H7 (cell line): ENCODE results near the gene SYT6. TPM values are rescaled to one million over a fixed set of nuclear protein-coding genes. Genes with fewer than 3 reads are reported as not detected.

Source experiments
- DNase-seq: peaks from one replicate; pipeline ENCODE4 v3.0.0; 2012
- H3K27me3 ChIP-seq: 2 replicates; pipeline ENCODE4 v1.6.0; 2011; ENCODE audit warnings: mild to moderate bottlenecking, low read length; ENCODE audit not compliant: control insufficient read depth, insufficient read depth
- H3K36me3 ChIP-seq: replicated peaks from 2 replicates; pipeline ENCODE4 v1.5.1; 2011; ENCODE audit warnings: low read length; ENCODE audit not compliant: control insufficient read depth, insufficient read depth
- H3K4me3 ChIP-seq: 2 replicates; pipeline ENCODE4 v1.5.1; 2011; ENCODE audit warnings: low read depth, mild to moderate bottlenecking, control low read depth, low read length, moderate library complexity; ENCODE audit not compliant: insufficient read depth
- total RNA-seq: library from RNA; depleted of rRNA; stranded (reverse); fragments of >200 nt; shearing (Covaris generic); gene quantifications from 2 replicates; pipeline ENCODE4 v1.2.3, GENCODE V29; 2014; rRNA removed

SYT6 gene, protein sequence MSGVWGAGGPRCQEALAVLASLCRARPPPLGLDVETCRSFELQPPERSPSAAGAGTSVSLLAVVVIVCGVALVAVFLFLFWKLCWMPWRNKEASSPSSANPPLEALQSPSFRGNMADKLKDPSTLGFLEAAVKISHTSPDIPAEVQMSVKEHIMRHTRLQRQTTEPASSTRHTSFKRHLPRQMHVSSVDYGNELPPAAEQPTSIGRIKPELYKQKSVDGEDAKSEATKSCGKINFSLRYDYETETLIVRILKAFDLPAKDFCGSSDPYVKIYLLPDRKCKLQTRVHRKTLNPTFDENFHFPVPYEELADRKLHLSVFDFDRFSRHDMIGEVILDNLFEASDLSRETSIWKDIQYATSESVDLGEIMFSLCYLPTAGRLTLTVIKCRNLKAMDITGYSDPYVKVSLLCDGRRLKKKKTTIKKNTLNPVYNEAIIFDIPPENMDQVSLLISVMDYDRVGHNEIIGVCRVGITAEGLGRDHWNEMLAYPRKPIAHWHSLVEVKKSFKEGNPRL
- total RNA-seq, result 41.6 and 69.8 TPM in 2 replicates

DNA sequence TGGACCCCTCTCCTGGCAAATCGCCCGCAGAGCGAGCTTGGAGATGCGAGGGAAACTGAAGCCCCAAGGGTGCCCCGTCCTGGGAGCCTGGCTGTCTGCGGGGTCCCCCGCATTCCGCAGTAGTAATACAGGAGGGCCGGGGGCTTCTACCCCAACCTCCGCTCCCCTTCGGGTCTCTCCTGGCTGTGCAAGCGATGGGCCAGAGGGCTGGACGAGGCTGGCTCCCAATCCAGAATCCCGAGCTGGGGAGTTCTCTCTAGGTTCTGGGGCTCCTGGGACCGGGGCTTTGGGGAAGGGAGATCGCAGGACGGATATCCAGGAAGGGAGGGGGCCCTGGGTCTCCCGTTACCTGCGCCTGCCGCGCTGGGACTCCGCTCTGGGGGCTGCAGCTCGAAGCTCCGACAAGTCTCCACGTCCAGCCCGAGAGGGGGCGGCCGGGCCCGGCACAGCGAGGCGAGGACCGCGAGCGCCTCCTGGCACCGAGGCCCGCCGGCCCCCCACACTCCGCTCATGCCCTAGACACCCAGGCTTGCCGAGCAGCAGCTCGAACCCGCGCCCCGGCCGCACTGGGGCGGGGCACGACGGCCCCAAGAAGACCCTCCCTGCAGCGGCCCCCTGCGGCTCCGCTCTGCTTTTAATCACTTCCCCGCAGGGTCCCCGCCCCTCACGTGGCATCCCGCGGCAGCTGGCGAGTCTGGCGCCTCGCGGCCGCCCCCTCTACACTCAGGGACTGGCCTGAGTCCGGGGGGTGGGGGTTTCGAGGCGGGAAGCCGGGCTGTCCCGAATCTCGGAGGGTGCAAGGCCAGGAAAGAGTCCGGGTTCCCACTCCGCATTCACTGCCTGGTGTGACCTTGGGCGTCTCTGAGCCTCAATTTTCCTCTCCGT, at the start of gene SYT6:
TSS of gene SYT6 (minus strand) at position 609 of the 885 bp plus-strand sequence. CDS start at position 512, 97 bp downstream.
- H3K36me3 ChIP-seq, result peaks cover 5% of the 10 kb centered on the region; the same call in 1 of the 2 replicates
- H3K27me3 ChIP-seq, result peaks cover 29% of the 10 kb centered on the region
- DNase-seq, result peak; percentile 81
- H3K4me3 ChIP-seq, result peak within 1 kb of the TSS; percentile 95

DNA sequence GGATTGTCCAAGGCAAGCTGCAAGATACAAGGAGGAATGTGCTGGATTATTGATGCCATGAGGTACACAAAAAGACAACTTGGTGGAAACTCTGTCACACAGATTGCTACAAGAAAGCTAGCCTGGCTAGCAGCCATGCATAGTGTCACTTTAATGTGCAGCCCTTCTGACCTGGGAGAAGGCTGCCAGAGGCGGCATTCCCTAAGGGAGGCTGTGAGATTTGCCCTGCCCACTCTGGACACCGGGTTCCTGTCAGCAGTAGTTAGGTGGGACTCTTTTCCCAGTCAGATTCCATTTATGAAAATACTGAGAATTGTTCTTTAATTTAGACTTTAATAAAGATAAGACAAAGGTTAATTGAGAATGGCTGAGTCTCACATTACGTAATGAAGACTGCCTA, 47.8 kb upstream of the SYT6 start:
- no peak overlapping the region for H3K4me3 ChIP-seq
- H3K36me3 ChIP-seq, result no peaks in the 10 kb centered on the region
- peaks cover 2% of the 10 kb centered on the region; the same call in 1 of the 2 replicates for H3K27me3 ChIP-seq

GRCh38 chr1:114199017-114199594, 45.4 kb upstream of the SYT6 start:
- no peaks in the 10 kb centered on the region for H3K36me3 ChIP-seq
- DNase-seq, result no peak

More for the DNA sequence above, 47.8 kb upstream of the SYT6 start:
- DNase-seq, result no peak

GRCh38 chr1:114196992-114197907, 43.6 kb upstream of the SYT6 start:
- DNase-seq, result peak; percentile 22
- H3K4me3 ChIP-seq, result no peak overlapping the region
- no peaks in the 10 kb centered on the region for H3K36me3 ChIP-seq
- peaks cover 3% of the 10 kb centered on the region; the same call in 1 of the 2 replicates for H3K27me3 ChIP-seq

More at GRCh38 chr1:114199017-114199594, 45.4 kb upstream of the SYT6 start:
- H3K27me3 ChIP-seq, result peaks cover 3% of the 10 kb centered on the region; the same call in 1 of the 2 replicates
- H3K4me3 ChIP-seq, result no peak overlapping the region

DNA sequence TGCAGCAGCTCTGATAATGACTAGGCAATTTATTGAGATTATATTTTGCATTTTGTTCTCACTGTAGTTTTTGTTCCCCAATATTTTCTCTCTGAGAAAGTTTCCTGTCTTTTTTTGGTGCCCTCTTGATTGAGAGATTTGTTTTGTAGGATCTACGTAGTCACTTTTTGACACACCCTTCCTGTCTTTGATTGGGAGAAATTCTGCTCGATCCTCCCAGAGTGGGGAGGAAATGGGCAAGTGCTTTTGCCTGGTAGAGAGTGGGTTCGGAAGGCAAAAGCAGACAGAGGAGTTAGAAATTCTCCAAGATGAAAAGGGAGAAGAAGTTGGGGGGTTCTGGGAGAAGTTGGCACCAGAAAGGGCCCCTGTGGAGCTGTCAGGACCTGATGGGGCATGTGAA, 42.1 kb upstream of the SYT6 start:
- DNase-seq, result no peak
- Histone ChIP-seq H3K36me3 (no peaks in the 10 kb centered on the region), H3K4me3 (no peak overlapping the region), H3K27me3 (peaks cover 5% of the 10 kb centered on the region; the same call in 1 of the 2 replicates)

- DNase-seq, result no peak
- H3K4me3 ChIP-seq, result no peak overlapping the region
Observed at GRCh38 chr1:114192328-114192727, 38.7 kb upstream of the SYT6 start.

DNA sequence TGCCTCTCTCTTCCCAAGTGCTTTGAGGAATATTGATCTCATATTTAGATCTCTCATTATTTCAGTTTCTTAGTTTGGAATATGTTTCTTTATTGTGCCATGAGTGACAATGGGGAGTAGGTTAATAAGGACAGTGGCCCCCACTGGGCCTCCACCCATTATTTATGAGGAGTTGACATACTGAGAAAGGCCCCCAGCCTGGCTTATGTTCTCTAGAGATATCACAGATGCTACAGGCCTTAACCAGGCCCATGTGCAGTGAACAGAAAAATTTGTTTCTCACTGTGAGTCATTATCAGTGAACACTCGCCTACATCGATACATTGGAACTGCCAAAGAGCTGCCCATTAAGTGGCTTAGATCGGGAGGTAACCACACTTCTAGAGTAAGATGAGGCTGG, 35.7 kb upstream of the SYT6 start:
- Histone ChIP-seq H3K27me3 (peaks cover 2% of the 10 kb centered on the region; the same call in 1 of the 2 replicates), H3K4me3 (no peak overlapping the region), H3K36me3 (no peaks in the 10 kb centered on the region)
- no peak for DNase-seq

More at GRCh38 chr1:114192328-114192727, 38.7 kb upstream of the SYT6 start:
- Histone ChIP-seq H3K36me3 (no peaks in the 10 kb centered on the region), H3K27me3 (peaks cover 5% of the 10 kb centered on the region; the same call in 1 of the 2 replicates)

DNA sequence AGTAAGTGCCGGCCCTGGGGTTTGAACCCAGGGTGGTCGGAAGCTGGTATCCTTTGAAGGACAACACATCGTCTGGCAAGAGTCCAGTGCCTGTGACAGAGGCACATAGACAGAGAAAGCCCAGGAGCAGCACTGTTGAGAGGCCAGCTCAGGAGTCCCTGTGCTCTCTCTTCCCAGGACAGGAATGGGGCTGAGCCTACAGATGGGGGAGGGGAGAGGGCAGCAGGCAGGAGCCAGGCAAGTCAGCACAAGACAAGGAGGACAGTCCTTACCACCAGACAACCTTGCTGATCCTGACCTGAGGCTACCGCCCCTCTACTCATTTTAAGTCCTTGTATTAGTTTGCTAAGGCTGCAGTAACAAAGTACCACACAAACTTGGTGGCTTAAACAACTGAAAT, 27.7 kb upstream of the SYT6 start:
- no peak for DNase-seq
- H3K36me3 ChIP-seq, result no peaks in the 10 kb centered on the region

DNA sequence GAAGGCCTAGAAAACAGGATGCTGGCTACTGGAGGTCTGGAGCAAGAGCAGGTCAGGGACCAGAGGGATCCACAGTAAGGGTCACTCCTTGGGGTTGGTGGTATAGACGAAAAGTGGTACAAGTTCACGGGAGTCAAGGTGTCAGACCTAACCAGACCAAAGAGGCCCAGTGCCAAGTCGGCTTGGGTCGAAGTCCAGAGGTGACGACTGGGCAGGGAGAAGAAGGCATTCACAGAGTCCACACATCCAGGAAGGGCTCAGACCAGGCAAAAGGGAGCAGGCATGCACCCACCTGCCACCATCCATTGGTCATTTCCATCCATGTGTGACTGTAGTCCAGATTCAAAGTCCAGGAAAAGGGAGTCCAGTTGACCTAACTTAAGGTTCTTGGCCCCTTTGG, 27.1 kb upstream of the SYT6 start:
- no peak for DNase-seq
- Histone ChIP-seq H3K4me3 (no peak overlapping the region), H3K27me3 (no peaks in the 10 kb centered on the region), H3K36me3 (no peaks in the 10 kb centered on the region)

More for the DNA sequence above, 27.7 kb upstream of the SYT6 start:
- Histone ChIP-seq H3K4me3 (no peak overlapping the region), H3K27me3 (no peaks in the 10 kb centered on the region)

DNA sequence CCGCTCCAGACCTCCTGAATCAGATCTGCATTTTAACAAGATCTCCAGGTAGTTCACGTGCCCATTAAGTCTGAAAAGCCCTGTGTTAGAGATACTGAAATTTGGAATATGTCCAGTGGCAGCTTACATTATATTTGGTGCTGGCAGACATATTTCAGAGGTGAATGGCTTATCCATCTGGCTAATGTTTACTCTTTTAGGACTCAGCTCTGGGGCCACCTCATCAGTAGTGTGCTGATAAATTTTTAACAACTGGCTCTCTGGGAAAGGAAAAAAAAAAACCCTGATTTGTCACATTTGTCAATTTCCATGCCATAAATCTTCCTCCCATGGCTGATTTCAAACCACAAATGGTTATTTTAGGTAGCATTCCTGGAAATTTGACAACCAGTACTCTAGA, 25.3 kb upstream of the SYT6 start:
- no peak for DNase-seq
- H3K36me3 ChIP-seq, result no peaks in the 10 kb centered on the region
- H3K27me3 ChIP-seq, result no peaks in the 10 kb centered on the region
- H3K4me3 ChIP-seq, result no peak overlapping the region

GRCh38 chr1:114177282-114177681, 23.6 kb upstream of the SYT6 start:
- Histone ChIP-seq H3K4me3 (no peak overlapping the region), H3K36me3 (no peaks in the 10 kb centered on the region), H3K27me3 (no peaks in the 10 kb centered on the region; the same call in 1 of the 2 replicates)
- DNase-seq, result no peak

DNA sequence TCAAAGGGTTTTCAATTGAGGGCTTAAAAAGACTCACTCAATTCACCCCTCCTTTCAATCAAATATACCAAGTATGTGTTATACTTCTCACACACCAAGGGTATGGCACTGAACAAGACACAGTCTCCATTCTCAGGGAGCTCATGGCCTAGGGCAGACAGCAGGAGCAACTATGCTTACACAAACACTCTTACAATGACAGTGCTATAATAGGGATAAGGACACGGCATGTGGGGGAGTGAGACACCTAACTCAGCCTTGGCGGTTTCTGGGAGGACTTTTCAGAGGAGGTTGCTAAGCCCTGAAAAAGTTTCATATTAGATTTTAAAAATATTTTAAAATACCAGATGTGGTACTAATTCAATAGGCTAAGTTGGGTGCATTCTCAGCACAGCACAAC, 22.7 kb upstream of the SYT6 start:
- H3K27me3 ChIP-seq, result no peaks in the 10 kb centered on the region; the same call in 1 of the 2 replicates

GRCh38 chr1:114173680-114174079, 20.0 kb upstream of the SYT6 start:
- no peak for DNase-seq
- H3K36me3 ChIP-seq, result no peaks in the 10 kb centered on the region
- no peak overlapping the region for H3K4me3 ChIP-seq
- H3K27me3 ChIP-seq, result no peaks in the 10 kb centered on the region; the same call in 1 of the 2 replicates

More for the DNA sequence above, 22.7 kb upstream of the SYT6 start:
- Histone ChIP-seq H3K36me3 (no peaks in the 10 kb centered on the region), H3K4me3 (no peak overlapping the region)
- DNase-seq, result no peak
